Activated B cell treated with CpG ODN at 0.5 μM for 24 hours (primary cell): Measurements from ENCODE around the gene SLC32A1. TPM values are rescaled to one million over a fixed set of nuclear protein-coding genes. Genes with fewer than 3 reads are reported as not detected.

Source experiments
- ATAC-seq: fragments of 200-7000 bp; cut with Tn5 transposase; one replicate; pipeline ENCODE4 v1.10.0; 2021; ENCODE audit warnings: low read depth, mild to moderate bottlenecking, moderate library complexity
- CTCF ChIA-PET: fragments of 350-600 bp; sonication (Branson Sonifier 250); formaldehyde crosslinking; loops from one replicate; lab custom pipeline; 2021; ENCODE audit warnings: antibody characterized with exemption; lab: Charles Lee
- POLR2A ChIA-PET: fragments of 350-600 bp; sonication (Branson Sonifier 250); formaldehyde crosslinking; loops from one replicate; lab custom pipeline; 2021; ENCODE audit warnings: antibody characterized with exemption; lab: Charles Lee
- DNase-seq: peaks from one replicate; pipeline ENCODE4 v3.0.0; 2022
- H3K27ac Mint-ChIP-seq: one replicate; pipeline ENCODE4 v1.8.0; 2020; ENCODE audit warnings: mixed read lengths
- H3K27me3 Mint-ChIP-seq: one replicate; pipeline ENCODE4 v1.8.0; 2021; ENCODE audit warnings: mixed read lengths
- H3K36me3 Mint-ChIP-seq: one replicate; pipeline ENCODE4 v1.8.0; 2021; ENCODE audit warnings: low read depth, mixed read lengths
- H3K4me1 Mint-ChIP-seq: one replicate; pipeline ENCODE4 v1.8.0; 2021; ENCODE audit warnings: mixed read lengths
- H3K4me3 Mint-ChIP-seq: one replicate; pipeline ENCODE4 v1.8.0; 2020; ENCODE audit warnings: mild to moderate bottlenecking, mixed read lengths
- H3K9me3 Mint-ChIP-seq: one replicate; pipeline ENCODE4 v1.8.0; 2020; ENCODE audit warnings: mixed read lengths
- intact Hi-C: fragments of 100-400 bp; cut with micrococcal nuclease; formaldehyde crosslinking; loops from one replicate; pipeline ENCODE4 v1.15.1; 2024
- total RNA-seq: library from RNA; stranded (reverse); gene quantifications from 2 replicates; pipeline ENCODE4 v1.2.3, GENCODE V29; 2022
- TF ChIP-seq, protein P1 (sequence below): fragments of 200-600 bp; IDR thresholded peaks from one replicate; pipeline ENCODE4 v1.8.0; 2022; ENCODE audit warnings: antibody characterized with exemption, mild to moderate bottlenecking

Gene SLC32A1
- total RNA-seq, 1 donor from 2014 or later: not detected

DNA sequence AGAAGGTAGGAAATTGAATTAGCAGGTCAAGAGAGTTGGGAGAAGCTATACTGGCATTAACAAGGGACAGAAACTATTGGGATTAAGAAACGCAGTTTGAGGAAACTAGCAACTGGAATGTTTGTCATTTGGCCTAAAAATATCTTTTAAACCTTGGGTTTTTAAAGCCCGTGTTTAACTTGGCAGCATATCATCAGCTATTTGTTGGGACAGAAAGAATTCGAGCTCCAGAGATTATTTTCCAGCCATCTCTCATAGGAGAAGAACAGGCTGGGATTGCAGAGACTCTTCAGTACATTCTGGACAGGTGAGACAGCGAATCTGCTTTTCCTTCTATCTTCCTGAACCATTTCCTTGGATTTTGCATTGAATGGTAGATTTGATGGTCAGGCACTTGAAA lies 41.8 kb downstream of the SLC32A1 start:
- Mint-ChIP-seq H3K9me3 (no peaks in the 10 kb centered on the region), H3K27me3 (no peaks in the 10 kb centered on the region), H3K4me1 (no peaks in the 10 kb centered on the region), H3K4me3 (no peak overlapping the region), H3K27ac (no peak overlapping the region), H3K36me3 (peaks cover 84% of the 10 kb centered on the region)
- CTCF ChIA-PET: interaction anchor here (1.2 kb wide), 1 partner anchor 127 kb away, joined by 4 read pairs; no protein-coding TSS in a partner anchor
- ATAC-seq (no peak), DNase-seq (no peak)
- intact Hi-C loops: no loop called here
- POLR2A ChIA-PET: no interaction called here
- TF ChIP-seq, protein P1, sequence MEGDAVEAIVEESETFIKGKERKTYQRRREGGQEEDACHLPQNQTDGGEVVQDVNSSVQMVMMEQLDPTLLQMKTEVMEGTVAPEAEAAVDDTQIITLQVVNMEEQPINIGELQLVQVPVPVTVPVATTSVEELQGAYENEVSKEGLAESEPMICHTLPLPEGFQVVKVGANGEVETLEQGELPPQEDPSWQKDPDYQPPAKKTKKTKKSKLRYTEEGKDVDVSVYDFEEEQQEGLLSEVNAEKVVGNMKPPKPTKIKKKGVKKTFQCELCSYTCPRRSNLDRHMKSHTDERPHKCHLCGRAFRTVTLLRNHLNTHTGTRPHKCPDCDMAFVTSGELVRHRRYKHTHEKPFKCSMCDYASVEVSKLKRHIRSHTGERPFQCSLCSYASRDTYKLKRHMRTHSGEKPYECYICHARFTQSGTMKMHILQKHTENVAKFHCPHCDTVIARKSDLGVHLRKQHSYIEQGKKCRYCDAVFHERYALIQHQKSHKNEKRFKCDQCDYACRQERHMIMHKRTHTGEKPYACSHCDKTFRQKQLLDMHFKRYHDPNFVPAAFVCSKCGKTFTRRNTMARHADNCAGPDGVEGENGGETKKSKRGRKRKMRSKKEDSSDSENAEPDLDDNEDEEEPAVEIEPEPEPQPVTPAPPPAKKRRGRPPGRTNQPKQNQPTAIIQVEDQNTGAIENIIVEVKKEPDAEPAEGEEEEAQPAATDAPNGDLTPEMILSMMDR: no peak

DNA sequence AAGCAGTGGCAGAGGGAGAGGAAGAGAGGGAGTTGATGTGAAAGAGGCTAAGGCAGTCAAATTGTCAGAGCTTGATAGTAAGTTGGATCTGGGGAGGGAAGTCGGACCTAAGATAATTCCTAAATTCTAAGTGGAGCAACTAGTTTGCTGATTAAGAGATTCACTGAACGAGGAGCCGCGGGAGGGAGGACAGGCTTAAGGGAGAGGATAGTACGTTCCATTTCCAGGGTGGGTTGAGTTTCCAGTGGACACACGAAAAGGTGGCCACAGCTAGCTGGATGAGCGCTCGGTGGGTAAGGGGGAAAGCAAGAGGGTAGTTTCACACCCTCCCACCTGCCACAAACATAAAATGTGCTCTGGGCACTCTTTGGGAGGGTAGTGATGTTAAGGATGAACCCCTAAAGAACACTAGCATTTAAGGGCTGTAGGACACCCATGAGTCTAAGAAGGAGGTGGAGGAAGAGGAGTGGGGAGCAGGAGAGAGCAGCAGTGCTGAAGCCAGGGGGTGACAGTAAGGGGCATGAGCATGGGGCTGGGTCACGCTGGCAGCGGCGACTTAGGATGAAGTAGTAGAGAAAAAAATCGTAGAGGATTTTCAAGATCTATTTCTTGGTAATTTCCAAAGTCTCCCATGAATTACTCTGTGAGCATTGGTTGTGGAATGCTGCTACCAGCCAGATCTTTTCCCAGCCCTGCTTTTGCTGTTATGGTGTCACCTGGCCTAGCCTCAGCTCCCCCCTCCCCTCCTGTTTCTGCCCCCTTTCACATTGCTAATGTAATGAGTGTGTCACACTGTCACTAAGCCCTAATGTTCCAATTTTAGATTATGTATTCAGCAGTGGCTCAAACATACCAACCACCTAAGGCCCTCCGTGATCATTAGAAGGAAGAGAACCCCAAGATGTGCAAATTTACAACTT lies 45.4 kb downstream of the SLC32A1 start:
- Mint-ChIP-seq H3K9me3 (peaks cover 8% of the 10 kb centered on the region), H3K36me3 (peaks cover 84% of the 10 kb centered on the region), H3K4me3 (no peak overlapping the region), H3K4me1 (no peaks in the 10 kb centered on the region), H3K27me3 (no peaks in the 10 kb centered on the region), H3K27ac (no peak overlapping the region)
- intact Hi-C loops: no loop called here
- CTCF ChIA-PET: interaction anchor here (0.6 to 2.2 kb wide), 2 partner anchors 20 to 123 kb away, joined by 3 to 9 read pairs; no protein-coding TSS in a partner anchor
- ATAC-seq (no peak), DNase-seq (no peak)
- TF ChIP-seq, protein P1: no peak
- POLR2A ChIA-PET: no interaction called here

DNA sequence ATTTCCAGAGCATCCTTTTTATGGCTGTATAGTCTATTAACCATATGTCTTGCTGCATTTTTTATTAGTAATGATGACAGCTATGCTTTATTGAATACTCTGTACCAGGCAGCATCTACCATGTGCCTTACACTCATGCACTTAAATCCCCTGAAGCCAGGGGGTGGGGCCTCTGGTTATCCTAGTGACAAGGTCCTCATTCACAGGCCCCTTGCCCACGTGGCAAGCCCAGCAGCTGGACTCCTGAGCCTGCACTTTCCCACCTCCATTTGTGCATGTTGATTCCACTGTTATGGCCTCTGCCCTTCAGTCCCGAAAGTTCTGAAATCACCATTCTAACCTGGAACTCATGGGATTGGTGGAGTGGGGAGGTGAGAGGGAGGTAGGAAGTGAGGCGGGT lies 46.3 kb downstream of the SLC32A1 start:
- no peak for ATAC-seq
- POLR2A ChIA-PET: no interaction called here
- intact Hi-C loops: no loop called here
- H3K27me3 Mint-ChIP-seq: no peaks in the 10 kb centered on the region
- no peak for DNase-seq
- CTCF ChIA-PET: no interaction called here
- TF ChIP-seq, protein P1: no peak
- H3K27ac Mint-ChIP-seq: no peak overlapping the region
- no peaks in the 10 kb centered on the region for H3K4me1 Mint-ChIP-seq
- H3K9me3 Mint-ChIP-seq: peaks cover 8% of the 10 kb centered on the region
- no peak overlapping the region for H3K4me3 Mint-ChIP-seq
- H3K36me3 Mint-ChIP-seq: peaks cover 83% of the 10 kb centered on the region

DNA sequence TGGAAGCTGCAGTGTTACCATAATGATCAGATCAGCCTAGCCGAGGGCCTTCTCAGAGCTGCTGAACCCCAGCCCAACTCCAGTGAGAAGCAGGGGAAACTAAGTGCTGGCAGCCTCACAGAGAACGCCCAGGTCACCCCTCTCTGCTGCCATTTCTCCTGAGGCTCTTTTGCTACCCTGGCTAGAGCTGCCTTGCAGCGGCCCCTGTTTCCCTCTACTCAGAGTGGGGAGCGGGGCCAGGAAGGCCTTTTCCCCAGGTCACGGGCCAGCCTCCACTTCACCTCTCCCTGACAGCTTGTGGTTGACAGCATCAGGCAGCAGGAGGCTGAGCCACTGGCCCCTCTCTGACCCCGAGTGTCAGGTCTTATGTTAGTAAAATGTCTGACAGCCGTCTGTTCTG lies 46.7 kb downstream of the SLC32A1 start:
- H3K4me1 Mint-ChIP-seq: no peaks in the 10 kb centered on the region
- no peak overlapping the region for H3K27ac Mint-ChIP-seq
- H3K9me3 Mint-ChIP-seq: peaks cover 8% of the 10 kb centered on the region
- intact Hi-C loops: no loop called here
- no peak overlapping the region for H3K4me3 Mint-ChIP-seq
- TF ChIP-seq, protein P1: no peak
- DNase-seq (no peak), ATAC-seq (no peak)
- ChIA-PET CTCF (interaction anchor here (0.5 kb wide), 1 partner anchor 9 kb away, joined by 3 read pairs; no protein-coding TSS in a partner anchor), POLR2A (no interaction called here)
- H3K36me3 Mint-ChIP-seq: peaks cover 80% of the 10 kb centered on the region
- H3K27me3 Mint-ChIP-seq: no peaks in the 10 kb centered on the region

DNA sequence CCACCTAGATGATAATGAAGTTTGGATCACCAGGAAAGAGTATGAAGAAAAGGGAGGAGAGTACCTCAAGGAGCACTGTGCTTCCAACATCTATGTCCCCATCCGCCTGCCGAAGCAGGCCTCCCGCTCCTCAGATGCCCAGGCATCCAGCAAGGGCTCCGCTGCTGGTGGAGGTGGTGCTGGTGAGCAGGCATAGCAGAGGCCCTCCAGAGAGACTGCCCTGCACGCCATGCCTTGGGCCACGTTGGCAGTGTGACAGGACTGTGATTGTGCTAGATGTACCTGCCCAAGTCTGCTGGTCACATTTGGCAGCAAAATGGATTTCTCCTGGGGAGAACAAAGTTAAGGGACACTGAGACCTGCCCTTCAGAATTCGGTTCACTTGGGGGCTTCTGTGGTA lies 47.3 kb downstream of the SLC32A1 start:
- intact Hi-C loops: no loop called here
- DNase-seq (no peak), ATAC-seq (no peak)
- TF ChIP-seq, protein P1: no peak
- no peaks in the 10 kb centered on the region for H3K4me1 Mint-ChIP-seq
- H3K36me3 Mint-ChIP-seq: peaks cover 75% of the 10 kb centered on the region
- H3K27me3 Mint-ChIP-seq: no peaks in the 10 kb centered on the region
- peaks cover 8% of the 10 kb centered on the region for H3K9me3 Mint-ChIP-seq
- POLR2A ChIA-PET: no interaction called here
- no peak overlapping the region for H3K27ac Mint-ChIP-seq
- CTCF ChIA-PET: interaction anchor here (0.5 kb wide), 1 partner anchor 8 kb away, joined by 3 read pairs; no protein-coding TSS in a partner anchor
- H3K4me3 Mint-ChIP-seq: no peak overlapping the region
